GM18511 (cell line): ENCODE results near the gene FAM163B.

ENCODE experiments used
- ATAC-seq: cut with Tn5 transposase; IDR thresholded peaks from one replicate; pipeline ENCODE4 v1.9.1; 2021; ENCODE audit warnings: mild to moderate bottlenecking, moderate library complexity; ENCODE audit not compliant: unreplicated experiment

The FAM163B gene

DNA sequence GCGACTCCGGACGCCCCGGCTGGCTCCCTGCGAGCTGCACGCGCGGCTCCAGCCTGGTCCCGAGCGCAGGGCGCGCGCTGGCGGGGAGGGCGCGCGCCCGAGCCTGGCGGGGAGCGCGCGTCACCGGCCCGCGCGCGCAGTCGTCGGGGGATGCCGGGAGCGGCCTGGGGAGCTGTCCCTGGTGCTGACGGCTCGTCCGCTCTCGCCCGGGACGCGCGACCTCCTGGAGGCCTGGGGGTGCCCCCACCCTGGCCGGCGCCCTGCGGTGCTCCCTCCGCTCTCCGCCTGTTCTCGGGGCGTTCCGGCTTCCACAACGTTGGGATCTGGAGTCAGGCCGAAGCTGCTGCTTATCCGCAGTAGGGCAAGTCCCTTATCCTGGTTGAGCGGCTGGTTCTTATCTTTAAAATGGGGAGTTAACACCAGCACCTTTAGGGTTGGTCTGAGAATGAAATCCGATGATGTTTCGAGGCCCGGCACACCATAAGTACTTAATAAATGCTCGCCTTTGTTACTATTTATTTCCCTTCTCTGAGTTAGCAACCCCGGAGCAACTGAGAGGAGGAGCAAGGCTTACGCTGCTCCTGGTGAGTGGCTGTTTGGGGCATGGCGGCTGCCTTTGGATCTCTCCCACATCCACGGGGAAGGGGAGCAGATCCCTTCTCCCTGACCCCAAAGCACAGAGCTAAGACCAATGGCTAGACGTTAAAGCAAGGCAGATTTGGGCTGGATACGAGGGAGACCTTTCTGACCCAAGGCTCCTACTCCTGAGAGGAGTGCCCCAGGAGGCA lies at the start of gene FAM163B:
Gene FAM163B (minus strand): TSS at position 79 of the 788 bp plus-strand sequence. CDS start 29,166 bp downstream, outside the sequence.
- no peak for ATAC-seq

DNA sequence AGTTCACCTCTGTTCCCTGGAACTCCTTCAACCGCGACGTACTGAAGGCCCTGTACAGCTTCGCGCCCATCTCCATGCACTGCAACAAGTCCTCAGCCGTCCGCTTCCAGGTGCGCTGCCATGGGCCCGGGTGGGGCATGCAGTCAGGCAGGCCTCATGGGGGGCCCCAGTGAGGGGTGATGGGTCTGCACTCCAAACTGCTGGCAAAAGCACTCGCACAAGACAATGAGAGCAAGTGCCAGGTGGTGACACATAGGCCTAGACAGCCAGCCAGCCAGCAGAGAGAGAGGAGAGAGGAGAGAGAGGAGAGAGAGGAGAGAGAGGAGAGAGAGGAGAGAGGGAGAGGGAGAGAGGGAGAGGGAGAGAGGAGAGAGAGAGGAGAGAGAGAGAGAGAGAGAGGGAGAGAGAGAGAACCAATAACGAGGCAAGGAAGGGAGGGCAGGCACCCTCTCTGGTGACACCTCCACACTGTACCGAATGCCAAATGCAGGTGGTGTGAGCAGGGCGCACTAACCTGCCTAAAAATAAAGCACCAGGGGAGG lies 48.0 kb upstream of the FAM163B start:
- ATAC-seq = no peak

- no peak for ATAC-seq
Measured at GRCh38 chr9:133656211-133657119, 47.3 kb upstream of the FAM163B start.

DNA sequence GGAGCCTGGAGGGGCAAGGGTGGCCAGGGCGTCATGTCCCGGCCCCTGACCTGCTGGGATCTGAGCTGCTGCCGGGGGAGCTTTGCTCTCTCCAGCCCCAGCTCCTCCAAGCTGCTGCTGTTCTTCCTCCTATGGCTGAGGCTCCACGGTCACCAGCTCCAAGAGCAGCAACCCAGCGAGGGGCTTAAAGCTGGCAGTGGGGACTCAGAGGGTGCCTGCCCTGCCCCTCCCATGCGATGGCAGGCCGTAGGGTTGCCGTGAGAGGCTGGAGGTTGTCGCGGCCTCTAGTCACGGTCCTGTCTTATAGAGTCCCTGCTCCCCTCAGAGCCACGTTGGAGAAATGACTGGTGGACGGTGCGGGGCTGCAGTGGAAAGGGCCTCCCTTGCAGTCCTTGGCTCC lies 46.5 kb upstream of the FAM163B start:
- no peak for ATAC-seq

DNA sequence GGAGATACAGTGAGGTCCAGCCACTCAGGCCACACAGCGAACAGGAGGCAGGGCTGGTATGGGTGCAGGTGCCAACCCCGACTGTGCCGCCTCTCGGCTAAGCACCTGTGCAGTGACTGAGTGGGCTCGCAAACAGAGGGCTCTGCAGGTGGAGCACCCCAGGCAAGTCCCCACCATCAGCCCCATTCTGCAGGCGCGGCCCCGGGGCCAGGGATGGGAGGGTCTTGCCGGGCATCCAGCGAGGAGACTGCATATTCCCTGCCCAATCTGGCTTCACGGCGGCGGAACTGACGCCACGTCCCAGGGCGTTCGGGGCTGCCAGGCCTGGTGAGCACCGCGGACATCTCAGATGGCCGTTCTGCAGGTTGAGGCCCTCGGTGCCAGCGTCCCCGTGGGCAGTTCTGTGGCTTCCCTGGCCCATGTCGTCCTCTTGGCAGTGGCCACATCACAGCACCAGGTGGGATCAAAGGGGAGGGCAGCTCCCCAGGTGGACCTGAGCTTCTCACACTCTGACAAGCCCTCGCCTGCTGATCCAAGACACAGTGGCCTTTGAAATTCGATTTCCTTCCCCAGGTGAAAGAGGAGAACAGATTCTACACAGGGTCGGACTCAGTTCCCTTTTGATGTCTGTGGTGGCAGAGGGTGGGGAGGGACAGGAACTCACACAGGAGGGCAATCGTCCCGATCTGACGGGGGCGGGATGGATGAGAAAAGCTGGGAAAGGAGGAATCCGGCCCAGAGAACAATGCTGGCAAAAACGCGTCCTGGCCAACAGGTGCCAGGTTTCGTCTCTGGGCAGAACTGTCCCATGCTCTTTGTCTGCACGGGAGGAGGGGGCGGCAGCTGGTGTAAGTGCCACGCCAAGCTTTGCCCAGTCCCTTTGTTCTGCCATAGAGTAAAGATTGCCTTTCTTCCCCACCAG lies 45.8 kb upstream of the FAM163B start:
- no peak for ATAC-seq

GRCh38 chr9:133653638-133654037 lies 44.4 kb upstream of the FAM163B start:
- no peak for ATAC-seq

- ATAC-seq = no peak
Measured at GRCh38 chr9:133650026-133650425, 40.8 kb upstream of the FAM163B start.

GRCh38 chr9:133649194-133649593 lies 40.0 kb upstream of the FAM163B start:
- ATAC-seq = no peak

DNA sequence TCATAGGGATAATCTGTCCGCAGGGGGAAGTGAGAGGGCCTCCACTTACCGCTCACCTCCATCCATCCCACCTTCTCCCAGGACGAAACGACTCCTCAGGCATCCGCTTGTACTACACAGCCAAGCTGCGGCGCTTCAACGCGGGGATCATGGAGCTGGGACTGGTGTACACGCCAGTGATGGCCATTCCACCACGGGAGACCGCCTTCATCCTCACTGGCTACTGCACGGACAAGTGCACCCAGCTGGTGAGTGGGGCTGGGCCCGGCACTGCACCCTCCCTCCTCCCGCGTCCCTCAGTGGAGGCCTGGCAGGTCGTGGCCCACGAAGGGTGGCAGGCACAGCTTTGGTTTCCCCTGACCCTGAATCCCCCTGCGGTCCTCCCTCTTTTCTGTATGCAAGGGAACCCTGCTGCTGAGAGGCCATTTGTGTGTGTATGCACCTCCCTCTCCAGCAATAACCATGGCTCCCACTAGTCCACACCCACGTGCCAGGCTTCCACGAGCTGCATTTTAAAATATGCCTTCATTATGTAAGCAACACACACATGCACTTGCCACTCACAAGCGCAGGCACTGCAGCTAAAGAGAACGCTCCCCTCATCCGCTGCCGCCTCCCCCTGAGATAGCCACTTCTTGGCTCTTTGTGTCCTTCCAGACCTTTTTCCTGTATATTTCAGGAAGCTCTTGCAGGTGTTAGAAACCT lies 38.7 kb upstream of the FAM163B start:
- no peak for ATAC-seq

DNA sequence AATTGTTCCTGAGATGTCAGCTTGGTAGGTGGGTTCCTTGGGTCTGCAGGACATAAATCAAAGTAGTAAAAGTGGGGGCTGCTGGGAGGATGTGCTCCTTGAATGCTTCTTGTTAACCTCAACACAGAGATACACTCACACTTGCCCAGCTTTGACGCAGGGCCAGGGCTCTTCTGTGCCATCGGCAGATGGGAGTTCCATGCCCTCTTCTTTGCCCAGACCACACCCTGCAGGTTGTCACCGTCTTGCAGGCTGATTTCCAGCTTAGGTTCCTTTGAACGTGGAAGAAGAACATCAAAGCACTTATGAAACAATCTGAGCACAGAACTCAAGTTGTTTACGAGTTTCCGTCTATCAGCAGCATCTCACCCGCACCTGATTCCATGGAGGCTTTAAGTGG lies 38.0 kb upstream of the FAM163B start:
- ATAC-seq = no peak

GRCh38 chr9:133645021-133645765 lies 36.0 kb upstream of the FAM163B start:
- no peak for ATAC-seq

DNA sequence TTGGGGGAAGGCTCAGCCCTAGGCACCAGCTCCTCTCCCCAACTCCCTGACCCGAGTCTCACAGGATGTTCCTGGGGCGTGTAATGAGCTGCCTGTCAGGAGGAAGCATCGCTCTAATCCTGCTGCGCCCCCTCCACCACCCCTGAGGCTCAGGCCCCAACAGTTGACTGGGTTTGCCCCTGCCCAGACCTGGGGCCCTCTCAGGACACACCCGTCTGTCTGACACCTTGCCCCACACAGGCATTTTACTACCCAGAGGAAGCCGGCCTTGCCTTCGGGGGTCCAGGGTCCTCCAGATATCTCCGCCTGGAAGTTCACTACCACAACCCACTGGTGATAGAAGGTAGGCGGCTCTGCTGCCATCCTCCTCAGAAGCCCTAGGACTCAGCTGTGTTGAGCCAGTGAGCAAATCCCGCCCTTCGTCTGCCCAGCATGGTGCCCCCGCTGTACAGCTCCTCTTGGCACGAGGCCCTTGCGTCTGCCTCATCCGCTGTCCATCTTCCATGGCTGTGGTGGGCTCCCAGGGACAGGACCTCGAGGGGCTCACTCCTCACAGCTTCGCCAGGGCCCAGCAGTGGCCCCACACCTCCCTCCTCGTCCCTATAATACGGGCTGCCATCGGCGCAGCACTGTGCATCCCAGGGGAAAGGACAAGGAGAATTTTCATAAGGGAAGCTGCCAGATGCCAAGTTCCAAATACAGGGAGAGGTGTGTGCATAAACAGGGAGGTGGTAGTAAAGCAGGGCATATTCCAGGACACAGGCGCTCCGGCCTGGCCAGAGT lies 35.0 kb upstream of the FAM163B start:
- no peak for ATAC-seq

GRCh38 chr9:133643362-133643755 lies 34.2 kb upstream of the FAM163B start:
- ATAC-seq = no peak

DNA sequence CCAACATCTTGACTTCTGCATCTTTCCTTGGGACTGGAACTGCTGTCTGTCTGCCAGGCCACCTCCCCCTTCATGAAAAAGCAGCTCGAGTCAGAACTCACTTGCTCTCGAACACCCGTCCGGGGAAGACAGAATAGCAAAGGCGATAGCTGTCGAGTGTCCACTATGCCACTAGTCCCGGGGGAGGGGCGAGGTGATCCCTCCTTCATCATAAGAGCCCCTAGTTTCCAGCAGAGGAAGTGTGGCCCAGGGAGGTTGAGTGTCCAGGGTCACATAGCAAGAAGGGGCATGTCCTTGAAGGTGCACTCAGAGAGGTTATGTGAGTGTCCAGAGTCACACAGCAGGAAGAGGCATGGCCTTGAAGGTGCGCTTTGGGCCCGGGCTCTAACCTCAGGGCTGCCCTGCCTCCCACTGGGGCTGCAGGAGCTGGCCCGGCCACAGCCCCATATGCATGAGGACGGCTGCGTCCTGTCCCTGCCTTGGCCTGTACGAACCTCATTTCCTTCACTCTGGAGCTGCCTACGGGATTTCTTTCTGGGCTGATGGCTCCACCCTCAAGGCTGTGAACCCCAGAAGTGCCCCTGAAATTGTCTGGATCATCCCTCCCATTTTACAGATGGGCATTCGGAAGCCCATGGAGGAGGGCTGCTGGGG lies 33.6 kb upstream of the FAM163B start:
- ATAC-seq = no peak

DNA sequence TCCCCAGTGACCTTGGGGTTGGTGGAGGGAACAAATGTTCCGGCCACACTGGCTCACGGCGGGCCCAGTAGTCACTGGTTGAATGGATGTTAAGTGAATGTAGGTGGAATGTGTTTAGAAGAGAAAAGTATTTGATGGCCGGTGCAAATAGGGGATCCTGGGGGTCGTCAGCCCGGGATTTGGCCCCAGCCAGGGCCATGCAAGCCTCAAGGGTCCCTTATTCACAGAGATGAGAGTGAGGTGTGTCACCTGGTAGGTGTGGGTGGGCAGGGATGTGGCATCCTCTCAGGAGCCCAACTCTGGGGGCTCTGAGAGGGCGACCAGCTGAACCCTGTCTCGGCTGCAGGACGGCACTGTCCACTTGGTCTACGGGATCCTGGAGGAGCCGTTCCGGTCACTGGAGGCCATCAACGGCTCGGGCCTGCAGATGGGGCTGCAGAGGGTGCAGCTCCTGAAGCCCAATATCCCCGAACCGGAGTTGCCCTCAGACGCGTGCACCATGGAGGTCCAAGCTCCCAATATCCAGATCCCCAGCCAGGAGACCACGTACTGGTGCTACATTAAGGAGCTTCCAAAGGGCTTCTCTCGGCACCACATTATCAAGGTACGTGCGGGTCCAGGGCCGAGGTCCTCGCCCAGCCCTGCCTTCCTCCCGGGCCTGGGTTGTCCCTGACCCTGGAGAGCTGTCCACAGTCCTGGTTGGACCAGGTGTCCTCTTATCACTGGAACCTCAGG lies 32.8 kb upstream of the FAM163B start:
- ATAC-seq = no peak

DNA sequence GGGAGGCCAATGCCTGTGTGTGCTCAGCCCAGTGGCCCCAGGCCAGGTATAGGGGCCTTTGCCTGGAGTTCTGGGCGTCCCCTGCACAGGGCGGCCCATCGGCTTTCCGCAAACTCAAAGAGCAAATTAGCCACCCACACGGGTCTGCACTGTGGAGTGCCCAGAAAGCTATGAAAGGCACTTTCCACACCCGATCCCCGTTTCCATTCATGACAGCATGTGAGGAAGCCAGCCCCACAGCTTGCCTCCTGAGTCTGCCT lies 32.1 kb upstream of the FAM163B start:
- ATAC-seq = no peak

DNA sequence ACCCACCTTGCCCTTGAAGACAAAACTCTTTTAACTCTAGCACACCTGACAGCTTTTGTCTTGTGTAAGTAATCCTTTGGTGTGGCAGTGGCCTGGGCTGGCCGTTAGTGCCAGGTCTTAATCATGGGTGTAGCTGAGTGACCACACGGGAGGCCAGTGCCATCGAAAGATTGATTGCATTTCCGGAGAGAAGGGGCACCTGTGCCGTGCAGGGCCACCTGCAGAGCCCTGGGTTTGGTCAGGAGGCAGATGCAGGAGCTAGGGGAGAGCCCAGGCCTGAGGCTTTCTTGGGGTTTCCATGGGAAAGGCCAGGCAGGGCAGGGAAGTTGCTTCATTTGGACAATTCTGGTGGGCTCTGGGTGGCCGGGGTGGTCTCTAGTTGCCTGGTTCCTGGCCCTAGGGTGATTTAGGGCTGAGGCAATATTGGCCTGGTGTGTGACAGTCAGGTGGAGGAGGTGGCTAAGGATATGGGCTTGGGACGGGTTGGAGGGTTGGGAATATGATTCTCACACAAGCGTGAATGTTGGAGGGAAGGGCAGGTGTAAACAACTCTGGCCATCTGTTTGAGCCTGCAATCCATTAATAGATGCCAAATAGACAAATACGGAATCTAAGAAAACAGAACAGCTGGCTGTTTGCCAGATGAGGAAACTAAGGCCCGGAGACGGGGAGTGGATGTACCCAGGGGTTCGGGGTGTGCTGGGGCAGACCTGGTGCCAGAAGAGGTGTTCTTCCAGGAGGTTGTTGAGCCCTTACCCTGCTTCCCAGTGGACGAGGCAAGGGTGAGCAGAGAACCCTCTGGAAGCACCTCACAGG lies 31.6 kb upstream of the FAM163B start:
- ATAC-seq = no peak
